H1 (cell line): ENCODE data around the gene TCF7L2. TPM values are rescaled to one million over a fixed set of nuclear protein-coding genes. Genes with fewer than 3 reads are reported as not detected.

Source experiments
- CTCF ChIA-PET: fragments of 300-600 bp; sonication (Branson Sonifier 250); formaldehyde crosslinking; loops from one replicate; lab custom pipeline; 2021; ENCODE audit not compliant: partially characterized antibody; lab: Charles Lee
- POLR2A ChIA-PET: fragments of 300-600 bp; sonication (Branson Sonifier 250); formaldehyde crosslinking; loops from one replicate; lab custom pipeline; 2021; ENCODE audit warnings: inconsistent platforms; ENCODE audit not compliant: partially characterized antibody; lab: Charles Lee
- DNase-seq, 2 experiments: peaks; one replicate each; pipeline versions ENCODE4 v3.0.0 to v3.0.0-alpha.2; 2010 to 2022; ENCODE audit warnings: low spot score in 2 of 2, low read depth in 1 of 2, mixed read lengths in 1 of 2
- FAIRE-seq: peaks from 2 replicates; lab custom pipeline; 2011; peaks lifted over from hg19 to GRCh38; lab: Jason Lieb, UNC
- H2AFZ ChIP-seq: 2 replicates; pipeline ENCODE4 v1.8.1; 2012; ENCODE audit warnings: low read length, inconsistent platforms
- H2AK5ac ChIP-seq: 2 replicates; pipeline ENCODE4 v1.6.1; 2013; ENCODE audit warnings: low read depth, low read length
- H2BK120ac ChIP-seq: replicated peaks from 2 replicates; pipeline ENCODE3; 2013; ENCODE audit warnings: low read depth, low read length, inconsistent platforms
- H2BK12ac ChIP-seq: 2 replicates; pipeline ENCODE4 v1.6.1; 2013; ENCODE audit warnings: low read depth, low read length
- H2BK15ac ChIP-seq: 2 replicates; pipeline ENCODE4 v1.6.1; 2013; ENCODE audit warnings: low read length
- H2BK20ac ChIP-seq: 2 replicates; pipeline ENCODE4 v1.6.1; 2013; ENCODE audit warnings: low read length
- H2BK5ac ChIP-seq: 2 replicates; pipeline ENCODE4 v1.6.1; 2013; ENCODE audit warnings: low read depth, low read length
- H3K14ac ChIP-seq: 2 replicates; pipeline ENCODE4 v1.6.1; 2013; ENCODE audit warnings: inconsistent platforms; ENCODE audit not compliant: insufficient read length
- H3K18ac ChIP-seq: 2 replicates; pipeline ENCODE4 v1.6.1; 2013; ENCODE audit warnings: low read length; ENCODE audit errors: extremely low read depth
- H3K23ac ChIP-seq: 2 replicates; pipeline ENCODE4 v1.6.1; 2013; ENCODE audit warnings: inconsistent platforms; ENCODE audit not compliant: insufficient read length
- H3K23me2 ChIP-seq: 2 replicates; pipeline ENCODE4 v1.6.1; 2013; ENCODE audit warnings: low read depth, low read length
- H3K27ac ChIP-seq: 2 replicates; pipeline ENCODE4 v1.6.1; 2011; ENCODE audit warnings: low read depth, low read length, inconsistent platforms
- H3K27me3 ChIP-seq, 4 experiments: replicated peaks in 1 of 4; 1 replicate in 1 of 4; 2 replicates in 3 of 4; pipeline versions ENCODE4 v1.6.1 to v1.8.1; 2011 to 2013; ENCODE audit warnings: low read length in 3 of 4, mild to moderate bottlenecking in 3 of 4, inconsistent platforms in 2 of 4, mixed read lengths in 2 of 4, moderate library complexity in 1 of 4; ENCODE audit not compliant: control insufficient read depth in 3 of 4, insufficient read depth in 3 of 4; ENCODE audit errors: extremely low read depth in 1 of 4
- H3K36me3 ChIP-seq, 4 experiments: 2 replicates each; pipeline versions ENCODE4 v1.6.1 to v1.8.1; 2011 to 2013; ENCODE audit warnings: mild to moderate bottlenecking in 4 of 4, low read length in 3 of 4, moderate library complexity in 2 of 4, control low read depth in 1 of 4, inconsistent platforms in 1 of 4; ENCODE audit not compliant: insufficient read depth in 4 of 4, control insufficient read depth in 2 of 4
- H3K4ac ChIP-seq: replicated peaks from 2 replicates; pipeline ENCODE3; 2013; ENCODE audit warnings: low read length, low read depth, mixed read lengths, inconsistent platforms; ENCODE audit not compliant: insufficient read length
- H3K4me1 ChIP-seq, 4 experiments: replicated peaks in 1 of 4; 1 replicate in 1 of 4; 2 replicates in 3 of 4; pipeline versions ENCODE4 v1.6.1 to v1.8.1; 2011 to 2013; ENCODE audit warnings: low read length in 3 of 4, inconsistent platforms in 2 of 4, mixed read lengths in 1 of 4; ENCODE audit not compliant: insufficient read depth in 4 of 4, control insufficient read depth in 3 of 4
- H3K4me2 ChIP-seq, 2 experiments: 2 replicates each; pipeline versions ENCODE4 v1.6.1 to v1.8.1; 2011 to 2013; ENCODE audit warnings: low read depth in 2 of 2, low read length in 2 of 2, control low read depth in 1 of 2, inconsistent platforms in 1 of 2, mild to moderate bottlenecking in 1 of 2; ENCODE audit not compliant: insufficient read depth in 1 of 2
- H3K4me3 ChIP-seq, 4 experiments: fragments of 200-600, 300-600 bp in 1 of 4; sonication (generic), shearing (Covaris generic), sonication (Bioruptor Twin) in 1 of 4; 2 replicates each; pipeline versions ENCODE4 v1.5.1 to v1.8.1; 2011 to 2016; ENCODE audit warnings: low read length in 4 of 4, low read depth in 3 of 4, control low read depth in 2 of 4, inconsistent platforms in 2 of 4, mild to moderate bottlenecking in 2 of 4, mixed read lengths in 1 of 4, moderate library complexity in 1 of 4; ENCODE audit not compliant: insufficient read depth in 2 of 4; ENCODE audit errors: extremely low read depth in 1 of 4
- H3K56ac ChIP-seq: replicated peaks from 2 replicates; pipeline ENCODE3; 2013; ENCODE audit warnings: low read depth, mild to moderate bottlenecking, mixed read lengths, low read length, inconsistent platforms; ENCODE audit not compliant: insufficient read length
- H3K79me1 ChIP-seq: 2 replicates; pipeline ENCODE4 v1.6.1; 2013; ENCODE audit warnings: low read depth, low read length, control low read depth
- H3K79me2 ChIP-seq, 2 experiments: 2 replicates each; pipeline versions ENCODE4 v1.6.1 to v1.8.1; 2012 to 2013; ENCODE audit warnings: low read length in 2 of 2, mild to moderate bottlenecking in 2 of 2, inconsistent platforms in 1 of 2; ENCODE audit not compliant: insufficient read depth in 2 of 2, control insufficient read depth in 1 of 2
- H3K9ac ChIP-seq, 4 experiments: replicated peaks in 1 of 4; 1 replicate in 1 of 4; 2 replicates in 3 of 4; pipeline versions ENCODE4 v1.6.1 to v1.8.1; 2011 to 2013; ENCODE audit warnings: low read depth in 3 of 4, low read length in 3 of 4, control low read depth in 2 of 4, mild to moderate bottlenecking in 2 of 4, moderate library complexity in 2 of 4, inconsistent platforms in 1 of 4; ENCODE audit errors: extremely low read depth in 1 of 4
- H3K9me3 ChIP-seq, 2 experiments: 2 replicates each; pipeline versions ENCODE4 v1.6.1 to v1.8.1; 2012 to 2013; ENCODE audit warnings: mild to moderate bottlenecking in 2 of 2, moderate library complexity in 2 of 2, control low read depth in 1 of 2, inconsistent platforms in 1 of 2, low read depth in 1 of 2, low read length in 1 of 2, mixed read lengths in 1 of 2; ENCODE audit not compliant: insufficient read depth in 2 of 2
- H4K20me1 ChIP-seq, 2 experiments: replicated peaks in 1 of 2; 2 replicates each; pipeline versions ENCODE3 to v1.8.1; 2011 to 2013; ENCODE audit warnings: inconsistent platforms in 2 of 2, low read length in 2 of 2, mild to moderate bottlenecking in 1 of 2; ENCODE audit not compliant: insufficient read depth in 2 of 2, control insufficient read depth in 1 of 2
- H4K5ac ChIP-seq: 2 replicates; pipeline ENCODE4 v1.6.1; 2013; ENCODE audit warnings: low read length, low read depth, mixed read lengths, inconsistent platforms; ENCODE audit not compliant: insufficient read length
- H4K8ac ChIP-seq: 2 replicates; pipeline ENCODE4 v1.8.0; 2013; ENCODE audit warnings: mild to moderate bottlenecking, moderate library complexity, low read length, inconsistent platforms; ENCODE audit not compliant: insufficient read depth; ENCODE audit errors: extremely low read depth
- H4K91ac ChIP-seq: replicated peaks from 2 replicates; pipeline ENCODE3; 2013; ENCODE audit warnings: low read length, mixed read lengths, inconsistent platforms; ENCODE audit not compliant: insufficient read length
- RNF2 ChIP-seq: fragments of 200-900, 300-1000 bp; sonication (generic); IDR thresholded peaks from 2 replicates; pipeline ENCODE4 v1.7.1; 2016; ENCODE audit warnings: borderline replicate concordance, low read depth, mild to moderate bottlenecking, antibody characterized with exemption, low read length; ENCODE audit not compliant: poor library complexity, severe bottlenecking; ENCODE audit errors: missing control alignments
- SP4 ChIP-seq: IDR thresholded peaks from 2 replicates; pipeline ENCODE4 v1.6.1; 2012; ENCODE audit warnings: low read length, inconsistent platforms
- TAF7 ChIP-seq: optimal IDR thresholded peaks from 2 replicates; pipeline ENCODE3; 2011; ENCODE audit warnings: low read depth, mild to moderate bottlenecking, inconsistent platforms, low read length, moderate library complexity, borderline replicate concordance
- WGBS, 2 experiments: shearing (Covaris generic) in 1 of 2; methylation state at CpG; one replicate each; pipeline versions ENCODE4 v1.1.6 to v1.1.7; 2013 to 2015; ENCODE audit warnings: low lambda C conversion rate in 2 of 2, mixed read lengths in 2 of 2, inconsistent platforms in 1 of 2, low coverage in 1 of 2, missing lambda C conversion rate in 1 of 2; ENCODE audit not compliant: insufficient replicate concordance in 2 of 2, insufficient coverage in 1 of 2, insufficient read length in 1 of 2; ENCODE audit errors: extremely low coverage in 1 of 2, missing lambda C conversion rate in 1 of 2; 5-methylcytosine and 5-hydroxymethylcytosine counted together
- polyA plus RNA-seq, 7 experiments: library from polyadenylated mRNA; depleted of rRNA in 3 of 7; stranded (reverse) in 5 of 7; unstranded in 2 of 7; fragments of >200 nt in 5 of 7; fragments of 200-250 nt in 2 of 7; gene quantifications; 1 replicate in 5 of 7; 2 replicates in 1 of 7; 4 replicates in 1 of 7; pipeline versions ENCODE4 v1.2.1 to v1.2.3, GENCODE V29; 2011 to 2013; ENCODE audit warnings: missing spikeins in 2 of 7, mixed read lengths in 2 of 7
- total RNA-seq: library from RNA; stranded (reverse); fragmentation: NEBNext Ultra II Directional; extraction: Animal tissue kit (Norgen Biotek cat#: 25700); gene quantifications from 2 replicates; pipeline ENCODE4 v1.2.1, GENCODE V29; 2021

TCF7L2 gene
- total and polyA plus RNA-seq, 2 of the 8 experiments (the other 6 are each of a cell fraction or from before 2014, with no cell fraction given), result 33.9 to 67.3 TPM

DNA sequence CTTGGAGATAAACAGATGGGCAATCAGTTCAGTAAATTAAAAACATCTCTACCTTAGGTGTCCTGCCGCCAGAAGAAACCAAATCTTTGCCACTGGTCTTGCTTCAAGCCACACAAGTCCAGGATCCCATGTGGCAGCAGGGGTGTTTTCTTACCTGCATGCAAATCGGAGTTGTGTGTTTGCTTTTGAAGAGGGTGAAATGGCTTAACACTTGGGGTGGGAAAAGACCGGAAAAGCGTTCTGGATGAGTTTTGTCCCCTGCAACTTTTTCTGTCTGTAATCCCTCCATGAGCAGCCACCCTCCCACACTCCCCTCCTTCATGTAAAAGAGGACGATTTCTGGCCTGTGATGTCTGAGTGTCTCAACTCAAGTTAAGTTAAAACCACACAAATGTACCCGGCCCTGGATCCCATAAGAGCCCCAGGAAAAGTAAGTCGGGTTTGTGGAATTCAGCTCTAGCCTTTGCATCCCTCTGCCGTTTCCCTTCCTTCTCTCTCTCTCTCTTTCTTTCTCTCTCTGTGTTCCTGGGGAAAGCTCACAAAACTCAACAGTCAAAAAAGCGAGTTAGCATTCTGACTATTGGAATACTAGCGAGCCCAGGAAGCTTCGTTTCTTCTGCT is 178.5 kb downstream of the TCF7L2 start:
- Histone ChIP-seq H4K20me1 (peaks cover 10 to 28% of the 10 kb centered on the region in 2 experiments), H3K56ac (no peak overlapping the region), H3K79me2 (peaks cover 6 to 93% of the 10 kb centered on the region in 2 experiments), H3K27me3 (no peaks in the 10 kb centered on the region), H3K4me2 (peak overlapping the region; percentile 37 to 64; a peak in 3 of 4 replicates), H3K27ac (no peak overlapping the region), H3K79me1 (peaks cover 10% of the 10 kb centered on the region), H2BK12ac (no peak overlapping the region), H4K8ac (no peak overlapping the region), H3K36me3 (no peaks in the 10 kb centered on the region), H3K14ac (no peak overlapping the region), H3K9me3 (no peaks in the 10 kb centered on the region), H2BK5ac (no peak overlapping the region), H3K4ac (no peak overlapping the region), H4K91ac (no peak overlapping the region), H2BK20ac (no peak overlapping the region), H4K5ac (no peak overlapping the region), H2AFZ (no peak overlapping the region), H3K9ac (no peak overlapping the region), H3K23me2 (peaks cover 6% of the 10 kb centered on the region), H2BK15ac (no peak overlapping the region)
- ChIA-PET CTCF (interaction anchor here (0.8 to 2.3 kb wide), 4 partner anchors 18 to 467 kb away, joined by 3 to 7 read pairs (median 3); no protein-coding TSS in a partner anchor), POLR2A (interaction anchor here (0.7 to 1.1 kb wide), 2 partner anchors 8 to 570 kb away, joined by 3 to 5 read pairs; no protein-coding TSS in a partner anchor)
- 27% methylated on average over 11 of the region's 11 CpGs; no CpG with 5 or more reads in 1 of the 2 experiments for WGBS, 2 experiments
- no peak for DNase-seq
- no peak for TF ChIP-seq TAF7
- TF ChIP-seq RNF2, result no peak
- TF ChIP-seq SP4, result 0 out of 2 replicates have a peak, but pooled peaks have one; percentile 10
- TF ChIP-seq, all 59 proteins: peak for 1
- no peak overlapping the region for H3K23ac ChIP-seq
- H2BK120ac ChIP-seq, result no peak overlapping the region
- no peak overlapping the region for H3K18ac ChIP-seq
- FAIRE-seq, result peak; percentile 13
- no peak overlapping the region for H2AK5ac ChIP-seq
- peak overlapping the region in 1 of 4 experiments; percentile 24; a peak in 1 of 8 replicates for H3K4me3 ChIP-seq
- H3K4me1 ChIP-seq, result peaks cover 28 to 45% (median 36%) of the 10 kb centered on the region in 4 experiments
